Measurements from ENCODE around the gene ZBTB18.

The ZBTB18 gene

DNA sequence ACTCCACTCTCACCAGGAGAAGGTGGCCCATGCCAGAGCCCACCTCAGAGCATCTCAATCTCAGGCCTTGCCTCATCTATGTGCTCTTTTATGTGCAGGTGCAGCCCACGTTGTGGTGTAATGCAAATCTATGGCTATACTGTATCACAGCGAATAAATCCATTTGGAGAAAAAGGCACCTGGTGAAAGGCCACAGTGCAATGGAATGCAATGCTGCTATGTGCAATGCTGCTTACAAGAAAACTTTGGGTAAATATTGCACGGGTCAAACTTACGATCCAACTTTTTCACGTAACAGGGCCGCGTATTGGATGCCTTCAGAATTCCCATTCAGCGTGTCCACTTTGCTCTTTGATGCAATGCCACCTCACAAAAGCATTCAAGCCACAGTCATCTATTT, 13.5 kb downstream of the ZBTB18 start:
- DNase-seq: no peak

DNA sequence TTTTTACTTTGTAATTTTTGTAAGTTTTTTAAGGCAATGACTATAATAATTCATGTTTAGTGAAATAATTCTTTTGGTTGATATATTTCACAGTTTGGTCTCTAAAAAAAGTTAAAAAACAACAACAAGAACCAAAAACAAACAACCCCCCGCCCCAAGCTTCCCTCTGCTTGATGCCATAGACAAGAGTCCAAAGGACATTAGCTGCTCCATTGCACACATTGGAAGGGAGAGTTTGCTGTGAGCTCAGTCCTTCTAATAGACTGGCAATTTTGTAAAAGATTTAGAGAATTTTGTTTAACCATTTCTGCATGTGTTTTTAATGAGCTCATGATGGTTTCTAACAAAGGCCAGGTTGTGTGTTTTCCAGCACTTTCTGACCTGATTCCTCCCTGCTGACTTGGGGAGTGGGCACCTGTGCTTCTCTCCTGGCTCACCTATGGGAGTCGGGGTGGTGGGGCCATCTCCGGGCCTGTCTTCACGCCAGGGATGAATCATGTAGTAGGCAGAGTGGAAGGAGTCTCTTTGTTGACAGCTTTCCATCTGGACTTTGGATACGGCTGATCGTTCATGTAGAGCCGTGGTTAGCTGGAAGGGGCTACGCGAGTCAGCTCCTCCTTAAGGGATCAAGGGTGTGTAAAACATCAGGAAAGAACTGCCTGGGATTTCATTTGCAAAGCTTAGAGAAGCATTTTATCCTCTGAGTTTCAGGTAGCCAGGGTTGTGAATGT, 14.1 kb downstream of the ZBTB18 start:
- DNase-seq: no peak

- no peak for DNase-seq
Observed at GRCh38 chr1:244065960-244066388, 14.9 kb downstream of the ZBTB18 start.

DNA sequence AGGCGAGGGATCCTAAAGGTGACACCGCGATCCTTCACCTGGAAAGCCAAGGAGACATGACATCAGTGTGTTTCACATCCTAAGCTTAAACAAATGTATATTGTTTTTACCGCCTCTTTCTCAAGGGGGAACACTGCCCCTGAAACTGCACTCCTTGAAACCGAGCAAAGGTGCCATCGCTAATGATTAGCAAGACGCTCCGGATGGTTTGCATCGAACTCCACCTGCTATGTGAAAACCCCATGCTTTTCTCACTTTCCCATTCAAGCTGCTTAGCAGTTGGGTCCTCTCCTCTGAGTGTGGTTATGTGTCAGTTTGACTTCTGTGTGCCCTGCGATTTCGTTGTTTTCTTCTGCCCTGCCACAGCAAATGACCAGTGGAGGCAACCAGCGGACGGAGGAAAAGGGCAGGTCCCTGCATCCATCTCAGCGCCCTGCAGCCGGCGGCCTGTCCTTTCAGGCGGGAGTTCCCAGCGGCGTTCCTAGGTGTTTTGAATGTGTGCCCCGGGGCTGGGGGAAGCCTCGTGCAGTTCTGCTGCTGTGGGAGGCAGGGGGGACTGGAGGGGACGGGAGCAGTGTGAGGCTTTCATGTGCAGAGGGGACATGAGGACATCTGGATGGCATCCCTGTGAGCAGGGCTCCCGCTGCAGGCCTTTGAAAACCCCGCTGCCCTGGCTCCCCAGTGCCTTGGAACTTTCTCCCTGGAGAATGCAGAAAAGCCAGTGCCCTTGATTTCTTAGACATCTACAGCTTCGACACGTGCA, 16.1 kb downstream of the ZBTB18 start:
- DNase-seq: no peak

DNA sequence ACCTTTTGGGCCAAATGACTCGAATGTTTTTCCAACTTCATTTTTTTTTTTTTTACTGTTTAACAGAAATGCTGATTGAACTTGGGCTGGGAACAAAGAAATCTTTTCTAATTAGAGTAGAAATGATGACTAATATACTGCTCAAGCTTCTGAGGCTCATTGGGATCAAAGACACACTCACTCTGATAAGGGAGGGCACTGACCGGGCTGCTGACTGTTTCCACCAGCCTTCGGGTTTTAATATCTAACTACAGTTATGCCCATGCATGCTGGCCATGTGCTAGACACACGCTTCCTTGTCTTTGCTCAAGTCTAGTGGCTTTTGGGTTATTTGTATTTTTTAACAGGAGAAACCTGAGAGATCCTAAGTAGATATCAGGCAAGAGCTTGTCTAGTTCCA, 16.8 kb downstream of the ZBTB18 start:
- no peak for DNase-seq

DNA sequence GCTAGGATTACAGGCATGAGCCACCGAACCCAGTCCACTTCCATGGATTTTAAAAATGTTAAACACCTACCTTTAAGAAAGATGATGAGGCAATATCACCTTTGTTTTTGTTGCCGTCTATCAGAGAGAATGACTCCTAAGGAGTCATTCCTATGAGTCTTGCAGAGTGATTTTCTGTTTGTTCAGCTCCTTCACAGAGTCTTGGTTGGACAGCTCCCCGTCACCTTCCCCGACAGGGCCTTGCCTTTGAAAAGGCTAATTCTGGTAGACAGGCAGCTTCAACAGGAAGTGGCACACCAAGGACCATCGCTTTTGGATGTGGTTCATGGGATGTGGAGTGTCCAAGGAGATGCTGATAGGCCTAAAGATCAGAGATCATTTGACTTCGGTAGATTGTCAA, 17.5 kb downstream of the ZBTB18 start:
- DNase-seq: no peak

- no peak for DNase-seq
Observed at GRCh38 chr1:244069326-244069898, 18.3 kb downstream of the ZBTB18 start.

GRCh38 chr1:244074559-244075171, 23.6 kb downstream of the ZBTB18 start:
- DNase-seq: peak; percentile 61

DNA sequence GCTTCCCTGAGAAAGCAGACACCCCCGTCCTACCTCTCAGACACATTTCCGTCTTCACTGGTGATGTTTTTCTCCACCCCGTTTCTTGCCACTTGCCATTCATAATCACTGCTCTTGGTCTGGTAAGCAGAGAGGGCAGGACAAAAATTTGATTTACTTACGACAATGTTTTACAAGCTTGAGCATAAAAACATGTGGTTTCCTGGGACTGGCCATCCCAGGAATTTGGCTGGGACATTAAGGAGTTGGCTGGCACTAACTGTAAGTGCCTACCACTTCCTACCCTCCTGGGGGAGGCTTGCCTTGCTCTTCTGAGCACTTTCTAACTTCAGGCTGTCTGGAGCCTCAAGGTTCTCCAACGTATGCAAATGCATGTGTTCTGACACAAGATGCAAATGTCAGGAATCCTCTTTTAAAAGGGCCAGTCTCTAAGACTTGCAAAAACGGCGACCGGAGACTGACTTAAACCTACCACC, 24.2 kb downstream of the ZBTB18 start:
- no peak for DNase-seq

GRCh38 chr1:244076740-244077139, 25.7 kb downstream of the ZBTB18 start:
- no peak for DNase-seq

DNA sequence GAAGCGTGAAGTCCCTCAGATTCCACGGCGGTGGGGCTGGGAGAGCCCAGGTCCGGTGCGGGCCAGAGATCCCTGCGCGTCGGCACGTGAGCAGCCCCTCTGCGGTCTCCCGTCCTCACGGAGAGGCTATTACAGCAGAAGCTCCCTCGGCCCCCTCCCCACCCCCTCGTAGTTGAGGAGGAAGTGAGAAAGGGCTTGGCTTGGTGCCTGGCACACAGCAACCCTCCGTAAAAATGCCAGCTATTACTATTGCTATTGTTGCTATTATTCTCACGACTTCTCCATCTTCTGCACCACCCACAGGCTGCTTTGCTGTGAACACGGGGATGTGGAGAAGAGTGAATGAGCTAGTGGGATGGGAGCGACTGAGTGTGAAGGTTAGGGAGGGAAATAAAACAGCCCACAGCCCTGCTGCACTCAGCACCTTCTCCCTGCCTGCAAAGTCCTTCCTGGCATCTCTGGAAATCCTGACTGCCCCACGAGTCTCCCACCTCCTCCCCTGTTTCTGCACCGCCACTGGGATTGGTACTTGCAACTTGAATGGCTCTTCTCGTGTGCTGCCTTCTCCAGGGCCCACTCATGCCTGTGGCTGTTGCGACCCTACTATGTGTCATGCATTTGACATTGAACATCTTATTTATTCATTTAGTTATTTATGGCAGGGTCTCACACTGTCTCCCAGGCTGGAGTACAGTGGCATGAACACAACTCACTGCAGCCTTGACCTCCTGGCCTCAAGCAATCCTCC, 26.6 kb downstream of the ZBTB18 start:
- no peak for DNase-seq

DNA sequence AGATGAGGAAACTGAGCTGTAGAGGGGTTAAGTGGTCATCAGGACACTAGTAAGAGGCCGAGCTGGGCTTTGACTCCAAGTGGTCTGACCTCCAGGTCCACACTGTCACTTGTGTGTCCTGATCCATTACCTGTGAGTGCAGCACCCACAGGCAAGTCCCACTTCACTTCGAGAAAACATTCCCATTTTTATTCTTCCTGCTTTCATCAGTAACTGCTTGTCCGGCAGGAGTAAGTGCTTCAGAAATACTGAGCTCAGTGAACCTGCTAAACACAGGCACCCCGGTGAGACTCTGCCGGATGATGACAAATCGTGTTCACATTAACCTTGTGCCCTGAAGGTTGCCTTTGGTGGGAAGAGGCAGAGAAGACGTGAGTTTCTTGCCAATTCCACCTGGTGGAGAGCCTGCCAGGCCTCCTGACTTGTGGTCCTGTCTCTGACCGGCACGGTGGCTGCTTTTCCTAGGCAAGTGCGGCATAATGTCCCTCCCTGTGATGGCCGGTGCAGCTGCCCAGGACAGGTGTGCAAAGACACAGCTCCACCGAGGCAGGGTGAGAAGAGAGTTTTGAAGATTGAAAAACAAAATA, 29.4 kb downstream of the ZBTB18 start:
- no peak for DNase-seq

DNA sequence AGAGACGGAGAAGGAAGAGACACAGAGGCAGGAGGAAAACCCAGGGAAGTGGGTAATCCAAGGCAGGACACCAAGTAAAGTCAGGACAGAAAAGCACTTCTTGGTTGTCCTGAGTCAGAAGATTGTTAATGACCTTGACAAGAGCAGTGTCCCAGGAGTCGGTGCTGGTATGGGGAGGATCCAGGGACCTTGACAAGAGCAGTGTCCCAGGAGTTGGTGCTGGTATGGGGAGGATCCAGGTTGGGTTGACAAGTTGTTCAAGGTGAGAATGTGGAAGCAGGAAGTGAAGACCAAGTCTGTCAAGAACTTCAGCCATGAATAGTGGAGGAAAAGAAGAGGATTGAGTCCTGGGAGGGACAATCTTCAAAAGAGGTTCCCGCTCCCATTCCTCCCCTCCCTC, 31.9 kb downstream of the ZBTB18 start:
- no peak for DNase-seq

- DNase-seq: no peak
Observed at GRCh38 chr1:244083383-244083943, 32.4 kb downstream of the ZBTB18 start.

DNA sequence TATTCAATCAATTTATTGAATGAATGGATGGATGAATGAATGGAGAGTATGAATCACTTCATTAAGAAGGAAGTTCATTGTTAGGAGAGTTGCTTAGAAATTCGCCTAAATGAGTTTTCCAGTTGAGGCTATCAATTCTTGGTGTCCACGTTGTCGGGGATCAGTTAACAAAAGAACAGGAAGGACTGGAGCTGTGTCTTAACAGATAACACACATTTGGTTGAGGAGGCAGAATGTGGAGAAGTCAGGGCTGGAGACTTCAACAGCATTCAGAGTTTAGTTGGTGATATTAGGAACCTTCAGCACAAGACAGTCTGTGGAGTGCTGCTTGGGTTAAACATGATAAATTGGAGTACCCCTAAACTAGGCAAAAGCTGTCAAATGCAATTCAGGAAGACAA, 33.7 kb downstream of the ZBTB18 start:
- no peak for DNase-seq

GRCh38 chr1:244085891-244086290, 34.8 kb downstream of the ZBTB18 start:
- no peak for DNase-seq

GRCh38 chr1:244087021-244087560, 36.0 kb downstream of the ZBTB18 start:
- no peak for DNase-seq

- DNase-seq: no peak
Observed at GRCh38 chr1:244087611-244088010, 36.5 kb downstream of the ZBTB18 start.

DNA sequence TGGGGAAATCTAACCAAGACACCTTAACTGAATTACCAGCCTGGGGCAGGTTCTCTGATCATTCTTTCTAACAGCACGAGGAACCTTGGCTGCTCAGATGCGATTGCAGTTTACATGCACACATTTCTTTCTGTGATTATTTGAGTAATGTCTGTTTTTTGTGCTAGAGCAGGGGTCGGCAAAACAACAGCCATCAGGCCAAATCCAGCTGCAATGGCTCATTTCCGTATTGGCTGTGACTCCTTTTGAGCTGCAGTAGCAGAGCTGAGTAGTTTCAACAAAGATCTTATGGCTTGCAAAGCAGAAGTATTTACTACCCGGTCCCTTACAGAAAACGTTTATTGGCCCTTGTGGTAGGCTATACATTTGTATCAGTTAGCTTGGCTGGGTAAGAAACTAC, 37.1 kb downstream of the ZBTB18 start:
- DNase-seq: no peak

DNA sequence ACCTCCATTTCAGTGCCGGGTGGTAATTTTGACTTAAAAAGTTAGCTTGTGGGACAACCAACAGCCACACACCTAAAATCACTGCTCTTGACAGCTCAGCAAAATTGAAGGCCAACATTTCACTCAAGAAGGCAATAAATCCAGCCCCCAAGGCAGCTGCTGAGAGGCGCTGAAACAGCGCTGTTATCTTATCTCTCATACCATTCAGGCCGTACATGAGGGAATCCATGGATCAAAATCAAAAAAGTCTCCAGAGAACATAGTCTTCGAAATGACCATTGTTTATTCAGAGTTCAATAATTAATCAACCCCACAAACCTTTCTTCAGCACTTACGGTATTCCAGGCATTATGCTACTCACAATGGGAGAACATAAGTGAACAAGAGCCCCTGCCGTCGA, 38.5 kb downstream of the ZBTB18 start:
- no peak for DNase-seq

DNA sequence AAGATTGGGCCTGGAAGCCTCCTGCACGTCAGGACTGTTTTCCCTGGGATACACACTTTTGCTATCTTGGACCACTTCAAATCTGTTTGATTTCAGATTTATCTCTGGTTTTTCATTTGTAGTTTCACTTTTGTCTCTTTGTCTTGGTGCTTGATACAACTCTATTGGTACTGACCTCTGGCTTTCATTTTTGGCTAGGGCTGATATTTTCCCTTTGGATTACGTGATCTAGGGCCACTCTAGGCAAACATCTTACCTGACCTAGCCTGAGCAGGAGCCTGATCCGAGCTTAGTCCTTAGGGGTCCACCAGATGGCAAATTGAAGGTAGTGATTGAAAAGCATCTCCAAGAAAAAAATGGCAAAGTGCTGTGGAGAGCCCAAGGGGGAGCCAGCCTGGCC, 39.6 kb downstream of the ZBTB18 start:
- no peak for DNase-seq
